B cell (primary cell): ENCODE results near the gene RILPL1. TPM values are rescaled to one million over a fixed set of nuclear protein-coding genes. Genes with fewer than 3 reads are reported as not detected.
"Not testable (repeated sequence)": the region's sequence is repeated elsewhere in the genome, so short reads cannot be mapped to it uniquely, and the experiment has no call there.

Experiments used
- ATAC-seq: fragments of 200-7000 bp; cut with Tn5 transposase; one replicate; pipeline ENCODE4 v1.10.0; 2021; ENCODE audit warnings: low read depth, mild to moderate bottlenecking, moderate number of reproducible peaks, moderate library complexity
- CTCF ChIA-PET: fragments of 350-600 bp; sonication (Branson Sonifier 250); formaldehyde crosslinking; loops from one replicate; lab custom pipeline; 2021; ENCODE audit warnings: antibody characterized with exemption, inconsistent platforms; lab: Charles Lee
- POLR2A ChIA-PET: fragments of 350-600 bp; sonication (Branson Sonifier 250); formaldehyde crosslinking; loops from one replicate; lab custom pipeline; 2021; ENCODE audit warnings: antibody characterized with exemption; lab: Charles Lee
- DNase-seq: peaks from one replicate; pipeline ENCODE4 v3.0.0; 2013
- H2AFZ ChIP-seq: 2 replicates; pipeline ENCODE4 v1.6.1; 2012; ENCODE audit warnings: mild to moderate bottlenecking, low read depth, low read length; ENCODE audit not compliant: insufficient read depth, poor library complexity, severe bottlenecking
- H3K27ac ChIP-seq, 2 donors: 1 replicate in 1 of 2; 2 replicates in 1 of 2; pipeline ENCODE4 v1.5.1; 2012 to 2013; ENCODE audit warnings: low read length in 2 of 2, mild to moderate bottlenecking in 2 of 2, moderate library complexity in 1 of 2
- H3K27me3 ChIP-seq, 4 experiments: fragments of 200-600 bp in 1 of 4; sonication (generic) in 1 of 4; replicated peaks in 1 of 4; 1 replicate in 2 of 4; 2 replicates in 2 of 4; pipeline versions ENCODE4 v1.6.1 to v1.7.0; 2013 to 2016; ENCODE audit warnings: low read length in 3 of 4, mild to moderate bottlenecking in 2 of 4, mixed read lengths in 1 of 4, moderate library complexity in 1 of 4; ENCODE audit not compliant: insufficient read depth in 4 of 4, control insufficient read depth in 3 of 4; ENCODE audit errors: control extremely low read depth in 1 of 4
- H3K36me3 ChIP-seq, 2 experiments: replicated peaks in 1 of 2; 1 replicate in 1 of 2; 2 replicates in 1 of 2; pipeline versions ENCODE4 v1.6.1 to v1.7.1; 2013; ENCODE audit warnings: low read length in 1 of 2; ENCODE audit not compliant: insufficient read depth in 2 of 2, control insufficient read depth in 1 of 2; ENCODE audit errors: control extremely low read depth in 1 of 2, extremely low read depth in 1 of 2
- H3K4me1 ChIP-seq, 2 donors: fragments of 200-600 bp in 1 of 2; sonication (generic) in 1 of 2; 1 replicate in 1 of 2; 2 replicates in 1 of 2; pipeline versions ENCODE4 v1.5.1 to v1.6.1; 2013 to 2017; ENCODE audit warnings: low read length in 2 of 2; ENCODE audit not compliant: control insufficient read depth in 2 of 2, insufficient read depth in 2 of 2
- H3K4me2 ChIP-seq: replicated peaks from 2 replicates; pipeline ENCODE3; 2012; ENCODE audit warnings: mild to moderate bottlenecking, low read depth, low read length; ENCODE audit not compliant: poor library complexity, severe bottlenecking
- H3K4me3 ChIP-seq, 5 experiments: fragments of 200-600 bp in 1 of 5; sonication (generic) in 1 of 5; 1 replicate in 3 of 5; 2 replicates in 2 of 5; pipeline versions ENCODE4 v1.5.1 to v1.7.0; 2011 to 2016; ENCODE audit warnings: low read length in 4 of 5, mild to moderate bottlenecking in 4 of 5, low read depth in 2 of 5, control low read depth in 1 of 5, moderate library complexity in 1 of 5; ENCODE audit not compliant: insufficient read depth in 1 of 5; ENCODE audit errors: control extremely low read depth in 1 of 5, extremely low read depth in 1 of 5
- H3K79me2 ChIP-seq: fragments of 200-600 bp; sonication (generic); one replicate; pipeline ENCODE4 v1.6.0; 2016; ENCODE audit warnings: low read length; ENCODE audit not compliant: control insufficient read depth, insufficient read depth
- H3K9ac ChIP-seq: fragments of 200-600 bp; sonication (generic); 2 replicates; pipeline ENCODE4 v1.6.1; 2017; ENCODE audit warnings: mild to moderate bottlenecking, low read length, moderate library complexity
- H3K9me3 ChIP-seq, 3 donors: one replicate each; pipeline versions ENCODE4 v1.6.1 to v1.7.1; 2013; ENCODE audit warnings: low read length in 2 of 3; ENCODE audit not compliant: control insufficient read depth in 2 of 3, insufficient read depth in 1 of 3; ENCODE audit errors: control extremely low read depth in 1 of 3
- H4K20me1 ChIP-seq: 2 replicates; pipeline ENCODE4 v1.6.0; 2012; ENCODE audit warnings: mild to moderate bottlenecking, low read length; ENCODE audit not compliant: insufficient read depth, control insufficient read depth, poor library complexity, severe bottlenecking
- H3K27ac Mint-ChIP-seq: one replicate; pipeline ENCODE4 v1.8.0; 2021; ENCODE audit warnings: mixed read lengths
- H3K27me3 Mint-ChIP-seq: one replicate; pipeline ENCODE4 v1.8.0; 2021; ENCODE audit warnings: mixed read lengths
- H3K4me1 Mint-ChIP-seq: one replicate; pipeline ENCODE4 v1.8.0; 2021; ENCODE audit warnings: mixed read lengths
- H3K4me3 Mint-ChIP-seq: one replicate; pipeline ENCODE4 v1.8.0; 2021; ENCODE audit warnings: mixed read lengths
- H3K9me3 Mint-ChIP-seq: one replicate; pipeline ENCODE4 v1.8.0; 2022; ENCODE audit warnings: mixed read lengths; ENCODE audit not compliant: insufficient read depth
- CTCF ChIP-seq: fragments of 200-600 bp; IDR thresholded peaks from one replicate; pipeline ENCODE4 v1.8.0; 2022; ENCODE audit warnings: antibody characterized with exemption, mild to moderate bottlenecking
- EZH2 ChIP-seq: IDR thresholded peaks from 2 replicates; pipeline ENCODE4 v1.6.1; 2012; ENCODE audit warnings: borderline replicate concordance, low read depth, mild to moderate bottlenecking, moderate library complexity, low read length; ENCODE audit not compliant: insufficient read depth, poor library complexity, severe bottlenecking
- WGBS: methylation state at CpG from one replicate; pipeline ENCODE4 v1.1.5; 2013; ENCODE audit warnings: missing lambda C conversion rate; ENCODE audit not compliant: insufficient coverage; 5-methylcytosine and 5-hydroxymethylcytosine counted together
- intact Hi-C: fragments of 100-400 bp; cut with micrococcal nuclease; formaldehyde crosslinking; loops from one replicate; pipeline ENCODE4 v1.10.0; 2022
- polyA plus RNA-seq: library from polyadenylated mRNA; depleted of rRNA; stranded (reverse); fragments of >200 nt; gene quantifications from 2 replicates; pipeline ENCODE4 v1.2.3, GENCODE V29; 2012
- total RNA-seq, 2 donors: library from RNA; stranded (reverse); fragments of 120-200 nt in 1 of 2; gene quantifications; 1 replicate in 1 of 2; 2 replicates in 1 of 2; pipeline versions ENCODE4 v1.2.3 to v1.2.4, GENCODE V29; 2013 to 2022

Gene RILPL1
- total and polyA plus RNA-seq, 2 donors (not counting 1 experiment from before 2014, with no cell fraction given) = 2.6 to 2.8 TPM

- intact Hi-C loops = no loop called here
These were observed 7.6 kb upstream of the RILPL1 start for GRCh38 chr12:123540899-123541662.

GRCh38 chr12:123535952-123536351 is 2.4 kb upstream of the RILPL1 start:
- H3K9ac ChIP-seq = not testable (repeated sequence)
- H3K4me1 Mint-ChIP-seq = peaks cover 16% of the 10 kb centered on the region

More at GRCh38 chr12:123540899-123541662, 7.6 kb upstream of the RILPL1 start:
- H3K9me3 ChIP-seq = no peaks in the 10 kb centered on the region
- H2AFZ ChIP-seq = no peak overlapping the region
- H3K27me3 Mint-ChIP-seq = no peaks in the 10 kb centered on the region
- H3K27ac ChIP-seq = no peak overlapping the region
- no peak overlapping the region for H3K9ac ChIP-seq
- H3K27me3 ChIP-seq = no peaks in the 10 kb centered on the region
- TF ChIP-seq CTCF = no peak
- TF ChIP-seq EZH2 = no peak
- CTCF ChIA-PET = no interaction called here
- H3K36me3 ChIP-seq = no peaks in the 10 kb centered on the region
- H4K20me1 ChIP-seq = no peaks in the 10 kb centered on the region
- POLR2A ChIA-PET = no interaction called here
- H3K4me1 Mint-ChIP-seq = no peaks in the 10 kb centered on the region
- 96% methylated on average over 7 of the region's 15 CpGs for WGBS
- no peaks in the 10 kb centered on the region for H3K4me1 ChIP-seq
- no peak for DNase-seq
- H3K4me2 ChIP-seq = no peak overlapping the region
- H3K27ac Mint-ChIP-seq = no peak overlapping the region
- no peaks in the 10 kb centered on the region for H3K79me2 ChIP-seq
- no peak overlapping the region for H3K4me3 ChIP-seq
- ATAC-seq = no peak
- no peaks in the 10 kb centered on the region for H3K9me3 Mint-ChIP-seq
- H3K4me3 Mint-ChIP-seq = no peak overlapping the region

More at GRCh38 chr12:123535952-123536351, 2.4 kb upstream of the RILPL1 start:
- H3K4me3 Mint-ChIP-seq = peak overlapping the region; percentile 41
- H2AFZ ChIP-seq, H3K27me3 ChIP-seq, H3K9me3 Mint-ChIP-seq, ATAC-seq, H3K4me2 ChIP-seq, H3K9me3 ChIP-seq, H3K27ac ChIP-seq, H3K36me3 ChIP-seq, H3K79me2 ChIP-seq, POLR2A ChIA-PET, H4K20me1 ChIP-seq, H3K27ac Mint-ChIP-seq, H3K27me3 Mint-ChIP-seq, DNase-seq, H3K4me3 ChIP-seq: not testable (repeated sequence)
- CTCF ChIA-PET = interaction anchor here (0.7 kb wide), 2 partner anchors 36 to 1206 kb away, joined by 4 read pairs; no protein-coding TSS in a partner anchor
- peaks cover 21 to 23% of the 10 kb centered on the region in 2 donors for H3K4me1 ChIP-seq
- WGBS = 79% methylated on average over 3 of the region's 11 CpGs
- intact Hi-C loops = loop anchor here (10.0 kb wide), 1 partner anchor 81 kb away; the partner anchor contains the start of gene SNRNP35
